Measurements from ENCODE around the gene CNGA3.

- no peak for TF ChIP-seq CTCF (conservative IDR thresholded peaks at IDR 0.05 in 1 of 2, IDR thresholded peaks at IDR 0.05 in 1 of 2; ENCODE audit: extremely low read depth in 1 of 2, insufficient read depth in 1 of 2, low read depth in 1 of 2, low read length in 2 of 2)
- TF ChIP-seq EZH2 (IDR thresholded peaks at IDR 0.05; ENCODE audit: borderline replicate concordance, low read length) = no peak
These were observed 9.6 kb downstream of the CNGA3 start for GRCh38 chr2:98355881-98356280.

Measured in mammary epithelial cell (primary cell).